Heart left ventricle (tissue), 13 donors: ENCODE measurements around the gene SUN1.

Experiments used
- POLR2A ChIP-seq, 2 donors: fragments of 450-650 bp; IDR thresholded peaks; one replicate each; pipeline ENCODE4 v1.6.1; 2017; ENCODE audit warnings: antibody characterized with exemption in 2 of 2, mild to moderate bottlenecking in 2 of 2, moderate library complexity in 2 of 2
- TF ChIP-seq, protein P1 (sequence below), 12 donors: fragments of 200-600 bp; sonication (generic) in 4 of 12; IDR thresholded peaks; one replicate each; pipeline versions ENCODE4 v1.5.0 to v1.8.0; 2018 to 2022; ENCODE audit warnings: antibody characterized with exemption in 12 of 12, mild to moderate bottlenecking in 5 of 12
- donor health status: ischemic (EF 13 %, LVEDD 7.1; RV severe dilation, severe dysfunction).
- donor health status: DM: no; HTN: yes; CAD: no.
- donor health status: DM: no; HTN: no; CAD: no.
- donor health status: ischemic (EF 25% LVEDD 6.9; RV normal size, moderate dysfunction).
- donor health status: ischemic (EF 25% LVEDD 5.7; RV mildly dilated, moderate dysfunction).
- donor health status: ischemic (EF 35%, LVEDD 5.7; RV mildly dilated, moderate dysfunction).
- donor health status: nonischemic (EF 11% LVEDD 7.7; RV severe dilation, severe dysfunction).
- donor health status: DM: yes; HTN: yes; CAD: no.
- donor health status: PGD.
- donor health status: ischemic (EF 29% LVEDD 5.4; RV normal size, mild dysfunction).
- donor health status: nonischemic (EF 23%, LVEDD 6.1; RV moderate dilation, normal function).

DNA sequence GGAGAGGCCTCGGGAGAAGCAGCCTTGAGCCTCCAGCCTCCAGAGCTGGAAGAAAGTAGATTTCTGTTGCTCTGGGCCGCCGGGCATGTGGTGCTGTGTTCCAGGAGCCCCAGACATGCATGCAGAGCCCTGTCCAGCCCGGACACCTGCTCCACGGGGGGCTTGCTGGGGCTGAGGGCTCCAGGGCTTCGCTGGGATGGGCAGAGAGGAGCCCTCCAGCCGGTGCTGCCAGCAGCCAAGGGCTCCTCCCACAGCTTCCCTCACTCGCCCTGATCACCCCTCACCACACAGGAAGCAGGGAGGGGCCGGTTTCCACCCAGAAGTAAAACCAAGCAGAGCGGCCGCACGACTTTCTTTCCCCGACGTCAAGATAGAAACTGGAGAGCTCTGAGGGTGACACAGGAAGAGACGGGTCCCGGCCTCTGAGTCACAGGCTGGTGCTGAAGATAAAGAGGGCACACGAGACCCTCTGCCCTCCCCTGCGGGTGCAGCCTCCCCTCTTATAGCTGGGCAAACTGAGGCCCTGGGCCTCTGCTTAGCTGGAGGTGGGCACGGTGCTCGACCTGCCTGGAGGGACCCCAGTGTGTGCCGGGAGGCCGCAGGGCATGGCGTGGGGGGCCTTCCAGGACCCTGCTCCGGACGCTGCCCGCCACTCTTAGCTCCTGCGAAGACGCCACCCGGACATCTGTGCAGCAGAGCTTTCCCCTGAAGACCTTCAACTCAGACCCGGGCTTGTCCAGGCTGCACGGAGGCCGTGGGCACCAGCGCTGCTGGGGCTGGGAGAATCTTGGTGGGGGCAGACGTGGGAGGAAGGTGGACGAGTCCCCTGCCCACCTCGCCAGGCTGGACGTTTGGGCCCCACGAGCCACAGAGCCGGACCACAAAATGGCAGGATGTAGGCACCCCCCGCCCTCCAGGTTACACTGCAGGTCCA is 91.1 kb downstream of the SUN1 start:
- TF ChIP-seq, protein P1, sequence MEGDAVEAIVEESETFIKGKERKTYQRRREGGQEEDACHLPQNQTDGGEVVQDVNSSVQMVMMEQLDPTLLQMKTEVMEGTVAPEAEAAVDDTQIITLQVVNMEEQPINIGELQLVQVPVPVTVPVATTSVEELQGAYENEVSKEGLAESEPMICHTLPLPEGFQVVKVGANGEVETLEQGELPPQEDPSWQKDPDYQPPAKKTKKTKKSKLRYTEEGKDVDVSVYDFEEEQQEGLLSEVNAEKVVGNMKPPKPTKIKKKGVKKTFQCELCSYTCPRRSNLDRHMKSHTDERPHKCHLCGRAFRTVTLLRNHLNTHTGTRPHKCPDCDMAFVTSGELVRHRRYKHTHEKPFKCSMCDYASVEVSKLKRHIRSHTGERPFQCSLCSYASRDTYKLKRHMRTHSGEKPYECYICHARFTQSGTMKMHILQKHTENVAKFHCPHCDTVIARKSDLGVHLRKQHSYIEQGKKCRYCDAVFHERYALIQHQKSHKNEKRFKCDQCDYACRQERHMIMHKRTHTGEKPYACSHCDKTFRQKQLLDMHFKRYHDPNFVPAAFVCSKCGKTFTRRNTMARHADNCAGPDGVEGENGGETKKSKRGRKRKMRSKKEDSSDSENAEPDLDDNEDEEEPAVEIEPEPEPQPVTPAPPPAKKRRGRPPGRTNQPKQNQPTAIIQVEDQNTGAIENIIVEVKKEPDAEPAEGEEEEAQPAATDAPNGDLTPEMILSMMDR (IDR thresholded peaks at IDR 0.05): no peak
- TF ChIP-seq POLR2A (IDR thresholded peaks at IDR 0.05): no peak
